ENCODE data around the gene MAP3K2.

The MAP3K2 gene

DNA sequence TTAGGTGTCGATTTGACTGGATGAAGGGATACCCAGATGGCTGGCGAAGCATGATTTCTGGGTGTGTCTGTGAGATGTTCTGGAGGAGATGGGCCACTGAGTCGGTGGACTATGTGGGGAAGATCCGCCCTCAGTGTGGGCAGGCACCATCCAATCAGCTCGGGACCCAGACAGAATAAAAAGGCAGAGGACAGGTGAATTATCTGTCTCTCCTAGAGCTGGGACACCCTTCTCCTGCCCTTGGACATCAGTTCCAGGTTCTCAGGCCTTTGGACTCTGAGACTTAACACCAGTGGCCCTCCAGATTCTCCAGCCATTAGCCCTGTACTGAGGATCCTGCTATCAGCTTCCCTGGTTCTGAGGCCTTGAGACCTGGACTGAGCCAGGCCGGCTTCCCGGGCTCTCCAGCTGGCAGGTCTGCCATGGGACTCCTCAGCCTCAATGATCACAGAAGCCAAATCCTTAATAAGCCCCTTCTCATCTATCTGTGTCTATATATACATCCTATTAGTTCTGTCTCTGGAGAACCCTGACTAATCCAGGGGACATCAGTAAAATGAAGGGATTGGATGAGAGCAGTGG, 42.2 kb upstream of the MAP3K2 start:
- DNase-seq (ENCODE audit: low spot score): no peak
- Histone ChIP-seq H3K4me1 (ENCODE audit: control insufficient read depth in 2 of 2, insufficient read depth in 1 of 2, low read depth in 1 of 2, low read length in 2 of 2) (peaks cover 3% of the 10 kb centered on the region in 2 donors), H3K79me1 (ENCODE audit: low read depth, low read length) (peaks cover 4% of the 10 kb centered on the region), H3K14ac (ENCODE audit: low read length) (no peak overlapping the region), H3K36me3 (replicated peaks in 1 of 2; ENCODE audit: control insufficient read depth in 2 of 2, insufficient read depth in 2 of 2, low read length in 2 of 2) (no peaks in the 10 kb centered on the region), H2BK120ac (ENCODE audit: low read depth, low read length) (no peak overlapping the region), H4K91ac (ENCODE audit: low read depth, low read length, poor library complexity) (no peak overlapping the region), H2BK5ac (ENCODE audit: low read length) (no peak overlapping the region), H3K23ac (ENCODE audit: low read depth, low read length, poor library complexity) (no peak overlapping the region), H3K4me3 (ENCODE audit: low read length in 2 of 2) (no peak overlapping the region), H2BK15ac (ENCODE audit: low read length) (no peak overlapping the region), H2BK12ac (ENCODE audit: low read length) (no peak overlapping the region), H4K8ac (ENCODE audit: low read depth, low read length) (no peak overlapping the region), H2AFZ (ENCODE audit: low read length) (no peak overlapping the region), H3K18ac (ENCODE audit: low read length) (no peak overlapping the region), H3K9ac (ENCODE audit: low read depth, low read length, poor library complexity) (no peak overlapping the region), H3K9me3 (replicated peaks in 1 of 2; ENCODE audit: control insufficient read depth in 2 of 2, insufficient read depth in 1 of 2, low read depth in 1 of 2, low read length in 2 of 2) (no peaks in the 10 kb centered on the region), H2AK5ac (ENCODE audit: low read depth, low read length) (no peak overlapping the region), H3K4me2 (ENCODE audit: insufficient read depth, low read length, poor library complexity, severe bottlenecking) (no peak overlapping the region), H3K27ac (replicated peaks; ENCODE audit: low read length) (no peak overlapping the region), H3K4ac (ENCODE audit: low read length) (no peak overlapping the region), H3K27me3 (ENCODE audit: control insufficient read depth in 3 of 3, insufficient read depth in 3 of 3, low read depth in 1 of 3, low read length in 3 of 3) (peaks cover 0 to 25% (median 0%) of the 10 kb centered on the region in 3 experiments)
- WGBS, 2 donors (ENCODE audit: extremely low coverage in 2 of 2, insufficient read length in 2 of 2, insufficient replicate concordance in 1 of 2): no CpG with 5 or more reads among the region's 7 CpGs

- Histone ChIP-seq H2BK120ac (ENCODE audit: low read depth, low read length) (no peak overlapping the region), H3K9ac (ENCODE audit: low read depth, low read length, poor library complexity) (no peak overlapping the region), H3K4ac (ENCODE audit: low read length) (no peak overlapping the region), H2BK15ac (ENCODE audit: low read length) (no peak overlapping the region), H3K23ac (ENCODE audit: low read depth, low read length, poor library complexity) (no peak overlapping the region), H3K79me1 (ENCODE audit: low read depth, low read length) (peaks cover 4% of the 10 kb centered on the region), H3K14ac (ENCODE audit: low read length) (no peak overlapping the region), H3K9me3 (replicated peaks in 1 of 2; ENCODE audit: control insufficient read depth in 2 of 2, insufficient read depth in 1 of 2, low read depth in 1 of 2, low read length in 2 of 2) (no peaks in the 10 kb centered on the region), H3K18ac (ENCODE audit: low read length) (no peak overlapping the region), H3K4me1 (ENCODE audit: control insufficient read depth in 2 of 2, insufficient read depth in 1 of 2, low read depth in 1 of 2, low read length in 2 of 2) (peaks cover 3 to 4% of the 10 kb centered on the region in 2 donors), H3K4me2 (ENCODE audit: insufficient read depth, low read length, poor library complexity, severe bottlenecking) (no peak overlapping the region), H2BK5ac (ENCODE audit: low read length) (no peak overlapping the region), H4K91ac (ENCODE audit: low read depth, low read length, poor library complexity) (no peak overlapping the region), H2AK5ac (ENCODE audit: low read depth, low read length) (no peak overlapping the region), H3K27ac (replicated peaks; ENCODE audit: low read length) (no peak overlapping the region), H3K27me3 (ENCODE audit: control insufficient read depth in 3 of 3, insufficient read depth in 3 of 3, low read depth in 1 of 3, low read length in 3 of 3) (peaks cover 0 to 31% (median 0%) of the 10 kb centered on the region in 3 experiments), H3K36me3 (replicated peaks in 1 of 2; ENCODE audit: control insufficient read depth in 2 of 2, insufficient read depth in 2 of 2, low read length in 2 of 2) (no peaks in the 10 kb centered on the region), H3K4me3 (ENCODE audit: low read length in 2 of 2) (no peak overlapping the region), H4K8ac (ENCODE audit: low read depth, low read length) (no peak overlapping the region), H2AFZ (ENCODE audit: low read length) (no peak overlapping the region), H2BK12ac (ENCODE audit: low read length) (no peak overlapping the region)
- no peak for DNase-seq (ENCODE audit: low spot score)
- WGBS, 2 donors (ENCODE audit: extremely low coverage in 2 of 2, insufficient read length in 2 of 2, insufficient replicate concordance in 1 of 2): no CpG with 5 or more reads among the region's 4 CpGs
These were observed 41.5 kb upstream of the MAP3K2 start for GRCh38 chr2:127429291-127429690.

GRCh38 chr2:127428815-127429109, 41.0 kb upstream of the MAP3K2 start:
- no peak overlapping the region for H2BK120ac ChIP-seq (ENCODE audit: low read depth, low read length)
- no CpG with 5 or more reads among the region's 6 CpGs for WGBS, 2 donors (ENCODE audit: extremely low coverage in 2 of 2, insufficient read length in 2 of 2, insufficient replicate concordance in 1 of 2)
- peak overlapping the region; percentile 63 for H2BK5ac ChIP-seq (ENCODE audit: low read length)
- no peak overlapping the region for H2BK15ac ChIP-seq (ENCODE audit: low read length)
- H2AFZ ChIP-seq (ENCODE audit: low read length): no peak overlapping the region
- H3K14ac ChIP-seq (ENCODE audit: low read length): no peak overlapping the region
- no peak overlapping the region for H2AK5ac ChIP-seq (ENCODE audit: low read depth, low read length)
- no peak overlapping the region for H2BK12ac ChIP-seq (ENCODE audit: low read length)
- peak overlapping the region; percentile 69 for H3K23ac ChIP-seq (ENCODE audit: low read depth, low read length, poor library complexity)
- no peaks in the 10 kb centered on the region for H3K9me3 ChIP-seq (replicated peaks in 1 of 2; ENCODE audit: control insufficient read depth in 2 of 2, insufficient read depth in 1 of 2, low read depth in 1 of 2, low read length in 2 of 2)
- H4K91ac ChIP-seq (ENCODE audit: low read depth, low read length, poor library complexity): no peak overlapping the region
- H3K4ac ChIP-seq (ENCODE audit: low read length): no peak overlapping the region
- H3K27me3 ChIP-seq (ENCODE audit: control insufficient read depth in 3 of 3, insufficient read depth in 3 of 3, low read depth in 1 of 3, low read length in 3 of 3): peaks cover 0 to 37% (median 0%) of the 10 kb centered on the region in 3 experiments
- H3K79me1 ChIP-seq (ENCODE audit: low read depth, low read length): peaks cover 4% of the 10 kb centered on the region
- no peak overlapping the region for H4K8ac ChIP-seq (ENCODE audit: low read depth, low read length)
- no peak overlapping the region for H3K18ac ChIP-seq (ENCODE audit: low read length)
- no peak for DNase-seq (ENCODE audit: low spot score)
- peak overlapping the region; percentile 30 for H3K9ac ChIP-seq (ENCODE audit: low read depth, low read length, poor library complexity)
- H3K4me3 ChIP-seq (ENCODE audit: low read length in 2 of 2): no peak overlapping the region
- H3K4me2 ChIP-seq (ENCODE audit: insufficient read depth, low read length, poor library complexity, severe bottlenecking): no peak overlapping the region
- H3K36me3 ChIP-seq (replicated peaks in 1 of 2; ENCODE audit: control insufficient read depth in 2 of 2, insufficient read depth in 2 of 2, low read length in 2 of 2): no peaks in the 10 kb centered on the region
- H3K4me1 ChIP-seq (ENCODE audit: control insufficient read depth in 2 of 2, insufficient read depth in 1 of 2, low read depth in 1 of 2, low read length in 2 of 2): peaks cover 3 to 4% of the 10 kb centered on the region in 2 donors
- no peak overlapping the region for H3K27ac ChIP-seq (replicated peaks; ENCODE audit: low read length)

DNA sequence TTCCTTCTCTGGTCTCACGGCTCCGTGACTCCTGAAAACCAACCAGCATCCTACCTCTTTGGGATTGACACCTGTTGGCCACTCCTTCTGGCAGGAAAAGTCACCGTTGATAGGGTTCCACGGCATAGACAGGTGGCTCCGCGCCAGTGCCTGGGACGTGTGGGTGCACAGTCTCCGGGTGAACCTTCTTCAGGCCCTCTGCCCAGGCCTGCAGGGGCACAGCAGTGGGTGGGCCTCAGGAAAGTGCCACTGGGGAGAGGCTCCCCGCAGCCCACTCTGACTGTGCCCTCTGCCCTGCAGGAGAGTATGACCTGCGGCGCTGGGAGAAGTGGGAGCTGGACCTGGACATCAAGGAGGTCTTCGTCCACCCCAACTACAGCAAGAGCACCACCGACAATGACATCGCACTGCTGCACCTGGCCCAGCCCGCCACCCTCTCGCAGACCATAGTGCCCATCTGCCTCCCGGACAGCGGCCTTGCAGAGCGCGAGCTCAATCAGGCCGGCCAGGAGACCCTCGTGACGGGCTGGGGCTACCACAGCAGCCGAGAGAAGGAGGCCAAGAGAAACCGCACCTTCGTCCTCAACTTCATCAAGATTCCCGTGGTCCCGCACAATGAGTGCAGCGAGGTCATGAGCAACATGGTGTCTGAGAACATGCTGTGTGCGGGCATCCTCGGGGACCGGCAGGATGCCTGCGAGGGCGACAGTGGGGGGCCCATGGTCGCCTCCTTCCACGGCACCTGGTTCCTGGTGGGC, 40.5 kb upstream of the MAP3K2 start:
- Histone ChIP-seq H2AFZ (ENCODE audit: low read length) (no peak overlapping the region), H3K27ac (replicated peaks; ENCODE audit: low read length) (no peak overlapping the region), H3K18ac (ENCODE audit: low read length) (no peak overlapping the region), H3K27me3 (ENCODE audit: control insufficient read depth in 3 of 3, insufficient read depth in 3 of 3, low read depth in 1 of 3, low read length in 3 of 3) (peaks cover 3 to 42% (median 5%) of the 10 kb centered on the region in 3 experiments), H3K14ac (ENCODE audit: low read length) (no peak overlapping the region), H4K8ac (ENCODE audit: low read depth, low read length) (peak overlapping the region; percentile 31), H3K36me3 (replicated peaks in 1 of 2; ENCODE audit: control insufficient read depth in 2 of 2, insufficient read depth in 2 of 2, low read length in 2 of 2) (no peaks in the 10 kb centered on the region), H3K9me3 (replicated peaks in 1 of 2; ENCODE audit: control insufficient read depth in 2 of 2, insufficient read depth in 1 of 2, low read depth in 1 of 2, low read length in 2 of 2) (no peaks in the 10 kb centered on the region), H2BK5ac (ENCODE audit: low read length) (peak overlapping the region; percentile 63), H3K9ac (ENCODE audit: low read depth, low read length, poor library complexity) (peak overlapping the region; percentile 30), H2BK15ac (ENCODE audit: low read length) (no peak overlapping the region), H2AK5ac (ENCODE audit: low read depth, low read length) (peak overlapping the region; percentile 96), H3K4ac (ENCODE audit: low read length) (no peak overlapping the region), H3K4me2 (ENCODE audit: insufficient read depth, low read length, poor library complexity, severe bottlenecking) (no peak overlapping the region), H2BK120ac (ENCODE audit: low read depth, low read length) (no peak overlapping the region), H3K23ac (ENCODE audit: low read depth, low read length, poor library complexity) (peak overlapping the region; percentile 69), H3K4me1 (ENCODE audit: control insufficient read depth in 2 of 2, insufficient read depth in 1 of 2, low read depth in 1 of 2, low read length in 2 of 2) (peaks cover 3 to 4% of the 10 kb centered on the region in 2 donors), H4K91ac (ENCODE audit: low read depth, low read length, poor library complexity) (no peak overlapping the region), H3K79me1 (ENCODE audit: low read depth, low read length) (peaks cover 4% of the 10 kb centered on the region), H2BK12ac (ENCODE audit: low read length) (peak overlapping the region; percentile 67), H3K4me3 (ENCODE audit: low read length in 2 of 2) (no peak overlapping the region)
- no peak for DNase-seq (ENCODE audit: low spot score)
- WGBS, 2 donors (ENCODE audit: extremely low coverage in 2 of 2, insufficient read length in 2 of 2, insufficient replicate concordance in 1 of 2): no CpG with 5 or more reads among the region's 36 CpGs
